ENCODE results near the gene OVCH1. TPM values are rescaled to one million over a fixed set of nuclear protein-coding genes. Genes with fewer than 3 reads are reported as not detected.

Gene OVCH1
- total and polyA plus RNA-seq, 8 donors, result 0.02 to 0.06 TPM; not detected in 6

DNA sequence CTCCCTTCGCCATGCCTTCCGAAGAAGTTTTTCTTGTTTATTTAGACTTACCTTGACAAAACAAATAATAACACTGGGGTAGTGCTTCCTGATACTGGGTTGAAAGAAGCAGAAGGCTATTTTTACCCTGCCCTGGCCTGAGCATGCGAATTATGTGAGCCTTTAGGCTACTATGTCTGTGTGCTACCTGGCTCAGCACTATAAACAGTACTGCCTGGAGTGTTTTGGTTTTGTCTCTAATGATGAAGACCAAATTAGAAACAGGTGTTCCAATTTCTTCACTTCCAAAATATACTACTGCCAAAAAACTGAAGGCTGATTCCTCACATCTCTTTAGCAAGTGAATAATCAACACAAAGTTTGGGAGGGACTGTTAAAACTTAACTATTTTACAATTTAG is 7.6 kb upstream of the OVCH1 start:
- 70 to 71% methylated on average over 3 of the region's 3 CpGs for WGBS, 2 donors
- Histone ChIP-seq H3K4me1 (no peaks in the 10 kb centered on the region), H3K27me3 (no peaks in the 10 kb centered on the region), H3K4me3 (no peak overlapping the region), H3K36me3 (no peaks in the 10 kb centered on the region), H3K9me3 (no peaks in the 10 kb centered on the region), H3K27ac (no peak overlapping the region)
- ATAC-seq (no peak), FAIRE-seq (no peak), DNase-seq (no peak)
- intact Hi-C loops (cut with DNase I), result no loop called here
- TF ChIP-seq CTCF (IDR thresholded peaks at IDR 0.05), result no peak

GRCh38 chr12:29503283-29503682 is 5.8 kb upstream of the OVCH1 start:
- ATAC-seq (no peak), FAIRE-seq (no peak), DNase-seq (no peak)
- TF ChIP-seq CTCF (IDR thresholded peaks at IDR 0.05), result no peak
- no peak overlapping the region for H3K27ac ChIP-seq
- no peaks in the 10 kb centered on the region for H3K4me1 ChIP-seq
- no peak overlapping the region for H3K4me3 ChIP-seq
- no peaks in the 10 kb centered on the region for H3K27me3 ChIP-seq
- intact Hi-C loops (cut with DNase I), result no loop called here
- H3K36me3 ChIP-seq, result no peaks in the 10 kb centered on the region
- H3K9me3 ChIP-seq, result no peaks in the 10 kb centered on the region

- Histone ChIP-seq H3K36me3 (no peaks in the 10 kb centered on the region), H3K27me3 (no peaks in the 10 kb centered on the region), H3K27ac (no peak overlapping the region), H3K9me3 (no peaks in the 10 kb centered on the region), H3K4me3 (no peak overlapping the region), H3K4me1 (no peaks in the 10 kb centered on the region)
- no peak for FAIRE-seq
- intact Hi-C loops (cut with DNase I), result no loop called here
- no peak for ATAC-seq
- no peak for TF ChIP-seq CTCF (IDR thresholded peaks at IDR 0.05)
- WGBS, 2 donors, result 82 to 86% methylated on average over 3 of the region's 3 CpGs
- DNase-seq, result no peak
Measured at GRCh38 chr12:29499235-29499634, 1.7 kb upstream of the OVCH1 start.

GRCh38 chr12:29492891-29493290 is 4.6 kb downstream of the OVCH1 start:
- Histone ChIP-seq H3K27ac (no peak overlapping the region), H3K36me3 (no peaks in the 10 kb centered on the region), H3K9me3 (no peaks in the 10 kb centered on the region), H3K27me3 (no peaks in the 10 kb centered on the region), H3K4me3 (no peak overlapping the region), H3K4me1 (no peaks in the 10 kb centered on the region)
- FAIRE-seq, result no peak
- intact Hi-C loops (cut with DNase I), result no loop called here
- ATAC-seq, result no peak
- no peak for DNase-seq
- TF ChIP-seq CTCF (IDR thresholded peaks at IDR 0.05), result no peak
- WGBS, 2 donors, result 62 to 70% methylated on average over 6 of the region's 6 CpGs

- no peak for FAIRE-seq
- intact Hi-C loops (cut with DNase I), result no loop called here
- no peak for DNase-seq
- no peak for TF ChIP-seq CTCF (IDR thresholded peaks at IDR 0.05)
- no peak overlapping the region for H3K4me3 ChIP-seq
- H3K4me1 ChIP-seq, result no peaks in the 10 kb centered on the region
- H3K27ac ChIP-seq, result no peak overlapping the region
- no peaks in the 10 kb centered on the region for H3K9me3 ChIP-seq
- no peaks in the 10 kb centered on the region for H3K36me3 ChIP-seq
- 52 to 59% methylated on average over 2 of the region's 2 CpGs for WGBS, 2 donors
- H3K27me3 ChIP-seq, result no peaks in the 10 kb centered on the region
- ATAC-seq, result no peak
Measured at GRCh38 chr12:29486972-29487371, 10.5 kb downstream of the OVCH1 start.

Measured in pancreas (tissue), 10 donors.